Ovary (tissue), 3 donors: ENCODE data around the gene DISP1.

ENCODE experiments used
- CTCF ChIP-seq, 3 donors: fragments of 450-650 bp in 2 of 3; fragments of 200-600 bp in 1 of 3; IDR thresholded peaks; one replicate each; pipeline versions ENCODE4 v1.5.1 to v1.8.0; 2016 to 2022; ENCODE audit warnings: antibody characterized with exemption in 3 of 3, mild to moderate bottlenecking in 1 of 3
- EP300 ChIP-seq: sonication (generic); formaldehyde crosslinking; IDR thresholded peaks from one replicate; pipeline ENCODE4 v1.6.1; 2017; ENCODE audit warnings: antibody characterized with exemption
- donor health status: DM: no; HTN: no; CAD: no.

- TF ChIP-seq EP300 = no peak
- TF ChIP-seq CTCF (IDR thresholded peaks at IDR 0.05) = no peak
Measured at GRCh38 chr1:222820171-222820712, 5.4 kb downstream of the DISP1 start.
